LNCaP clone FGC (cell line): ENCODE results near the gene CCT3.
A peak's percentile ranks its signal among the peaks of the same experiment; 100 is the strongest.
"Not testable (repeated sequence)": the region's sequence is repeated elsewhere in the genome, so short reads cannot be mapped to it uniquely, and the experiment has no call there.

Experiments
- DNase-seq: peaks from one replicate; pipeline ENCODE4 v3.0.0-alpha.2; 2011; ENCODE audit warnings: low read depth
- H3K4me3 ChIP-seq: 2 replicates; pipeline ENCODE4 v1.5.1; 2011; ENCODE audit warnings: mild to moderate bottlenecking, low read depth, low read length, control low read depth
- CTCF ChIP-seq: IDR thresholded peaks from 2 replicates; pipeline ENCODE4 v1.5.1; 2012; ENCODE audit warnings: mild to moderate bottlenecking; ENCODE audit not compliant: control insufficient read depth, insufficient read depth; ENCODE audit errors: extremely low read depth

Gene CCT3

DNA sequence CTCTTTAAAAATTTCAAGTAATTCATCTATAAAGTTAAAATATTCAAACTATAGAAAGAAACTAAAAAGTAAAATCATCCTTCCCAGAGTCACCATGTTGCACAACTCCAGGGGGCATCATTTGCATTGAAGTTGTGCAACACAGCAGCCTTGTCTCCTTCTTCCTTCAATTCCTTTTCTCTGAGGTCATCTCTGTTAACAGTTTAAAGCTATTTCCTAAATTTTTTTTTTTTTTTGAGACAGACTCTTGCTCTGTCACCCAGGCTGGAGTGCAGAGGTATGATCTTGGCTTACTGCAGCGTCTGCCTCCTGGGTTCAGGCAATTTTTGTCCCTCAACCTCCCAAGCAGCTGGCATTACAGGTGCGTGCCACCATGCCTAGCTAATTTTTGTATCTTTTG lies 38.1 kb upstream of the CCT3 start:
- DNase-seq, result no peak
- TF ChIP-seq CTCF, result no peak
- no peak overlapping the region for H3K4me3 ChIP-seq

DNA sequence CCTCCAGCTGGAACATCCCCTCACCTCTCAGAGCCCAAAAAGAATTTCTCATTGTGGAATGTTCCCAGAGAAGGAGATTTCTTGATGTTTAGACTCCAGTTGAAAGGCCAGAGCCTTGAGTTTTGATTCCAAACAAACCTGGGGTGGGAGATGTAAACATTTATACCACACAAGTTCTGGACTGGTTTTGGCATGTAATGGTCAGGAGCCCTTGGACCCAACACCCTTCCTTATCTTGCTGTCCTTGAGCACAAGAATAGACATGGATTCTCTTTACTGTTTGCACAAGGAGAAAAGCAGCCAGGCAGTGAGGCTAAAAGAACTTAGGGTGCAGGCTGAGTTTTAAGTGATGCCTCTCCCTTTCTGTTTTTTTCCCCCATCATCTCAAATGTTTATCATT lies 35.5 kb upstream of the CCT3 start:
- no peak for DNase-seq
- no peak for TF ChIP-seq CTCF
- no peak overlapping the region for H3K4me3 ChIP-seq

GRCh38 chr1:156372876-156373275 lies 34.8 kb upstream of the CCT3 start:
- no peak for TF ChIP-seq CTCF
- no peak overlapping the region for H3K4me3 ChIP-seq
- DNase-seq, result no peak

- no peak overlapping the region for H3K4me3 ChIP-seq
- DNase-seq, result no peak
- no peak for TF ChIP-seq CTCF
These were observed 34.1 kb upstream of the CCT3 start for GRCh38 chr1:156372265-156372586.

GRCh38 chr1:156371553-156372264 lies 33.6 kb upstream of the CCT3 start:
- DNase-seq, result no peak
- TF ChIP-seq CTCF, result no peak

GRCh38 chr1:156369685-156370286 lies 31.7 kb upstream of the CCT3 start:
- H3K4me3 ChIP-seq, result peak overlapping the region; percentile 55
- not testable (repeated sequence) for DNase-seq

More at GRCh38 chr1:156371553-156372264, 33.6 kb upstream of the CCT3 start:
- H3K4me3 ChIP-seq, result no peak overlapping the region

DNA sequence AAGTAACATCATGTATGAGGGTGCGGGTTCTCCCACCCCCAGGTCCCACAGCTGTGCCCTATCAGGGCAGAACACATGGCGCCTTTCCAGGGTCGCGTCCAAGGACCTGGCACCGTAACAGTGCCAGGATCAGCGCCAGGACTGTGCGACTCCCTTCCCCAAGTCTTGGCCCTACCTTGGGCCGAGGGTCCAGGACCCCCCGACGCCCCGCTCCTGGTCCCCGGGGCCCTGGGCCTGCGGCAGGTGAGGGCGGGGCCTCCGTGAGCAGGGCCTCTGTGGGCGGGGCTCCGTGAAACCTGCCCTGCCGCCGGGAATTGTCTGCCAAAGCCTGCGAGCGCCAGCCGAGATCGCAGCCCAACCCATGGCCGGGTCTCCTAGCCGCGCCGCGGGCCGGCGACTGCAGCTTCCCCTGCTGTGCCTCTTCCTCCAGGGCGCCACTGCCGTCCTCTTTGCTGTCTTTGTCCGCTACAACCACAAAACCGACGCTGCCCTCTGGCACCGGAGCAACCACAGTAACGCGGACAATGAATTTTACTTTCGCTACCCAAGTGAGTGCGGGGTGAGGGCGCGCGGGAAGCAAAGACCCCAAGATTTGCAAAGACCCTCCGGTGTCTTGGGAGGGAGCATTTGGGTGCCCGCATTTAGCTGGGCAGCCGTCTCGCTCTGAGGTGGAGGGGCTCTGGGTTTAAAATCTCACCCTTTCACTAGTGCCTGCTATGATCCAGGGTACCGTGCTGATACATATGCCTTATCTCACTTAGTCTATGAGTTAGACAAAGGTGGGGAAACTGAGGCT lies 31.0 kb upstream of the CCT3 start, which contains the start of gene RHBG:
Gene RHBG, plus strand, starts transcription at position 323 of the 796 bp plus-strand sequence. Its CDS starts 39 bp downstream, at position 362.
- no peak for TF ChIP-seq CTCF
- H3K4me3 ChIP-seq, result peak within 1 kb of the TSS; percentile 55
- DNase-seq, result peak; percentile 22
